GM20431 (cell line): ENCODE data around the gene IFITM5.

Experiments used
- in situ Hi-C: fragments of 300-500 bp; cut with MseI, MboI; formaldehyde crosslinking; loops from one replicate; pipeline ENCODE4 v1.15.0; 2020; ENCODE audit warnings: low sequenced_read_pairs; ENCODE audit not compliant: unreplicated experiment

Gene IFITM5

DNA sequence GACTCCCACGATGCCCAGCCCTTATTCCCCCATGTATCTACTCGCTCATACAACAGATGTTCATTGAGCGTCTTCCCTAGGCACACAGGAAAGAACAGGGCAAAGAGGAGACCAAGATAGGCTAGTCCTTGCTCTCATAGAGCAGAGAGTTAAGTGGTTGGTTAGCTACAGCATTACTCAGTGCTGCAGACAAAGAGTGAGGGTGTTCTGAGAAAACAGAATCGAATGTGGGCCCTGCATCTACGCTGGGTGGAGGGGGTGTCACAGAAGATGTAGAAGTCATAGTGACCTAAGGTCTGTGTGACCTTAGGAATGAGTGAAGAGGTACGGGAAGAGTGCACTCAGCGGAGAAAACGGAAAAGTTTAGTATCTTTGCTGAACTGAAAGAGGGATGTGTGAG, 50.3 kb downstream of the IFITM5 start:
- in situ Hi-C loops, result no loop called here
